Measurements from ENCODE around the gene USP13.

- TF ChIP-seq CTCF (conservative IDR thresholded peaks at IDR 0.05; ENCODE audit: low read depth in 2 of 2) = peak; percentile 27 to 33; a peak in 3 of 4 replicates
- TF ChIP-seq EZH2 (IDR thresholded peaks at IDR 0.05; ENCODE audit: low read depth, unreplicated experiment) = no peak
- TF ChIP-seq CREB1 (CRISPR knock-in tag; IDR thresholded peaks at IDR 0.05; ENCODE audit: low read depth) = no peak
- no peak for TF ChIP-seq REST (IDR thresholded peaks at IDR 0.05; ENCODE audit: unreplicated experiment)
- TF ChIP-seq JUNB (IDR thresholded peaks at IDR 0.05; ENCODE audit: unreplicated experiment) = no peak
- TF ChIP-seq ZNF114 (CRISPR knock-in tag; IDR thresholded peaks at IDR 0.05) = no peak
- TF ChIP-seq ZNF462 (CRISPR knock-in tag; IDR thresholded peaks at IDR 0.05) = no peak
- no peak for TF ChIP-seq STAT1 (IDR thresholded peaks at IDR 0.05; ENCODE audit: unreplicated experiment)
- no peak for TF ChIP-seq POLR2AphosphoS5 (IDR thresholded peaks at IDR 0.05; ENCODE audit: low read depth)
- no peak for TF ChIP-seq EZH2phosphoT487 (IDR thresholded peaks at IDR 0.05; ENCODE audit: unreplicated experiment)
- TF ChIP-seq ETS1 (IDR thresholded peaks at IDR 0.05) = no peak
- TF ChIP-seq ZNF331 (CRISPR knock-in tag; IDR thresholded peaks at IDR 0.05; ENCODE audit: low read depth) = no peak
- no peak for TF ChIP-seq NANOG (IDR thresholded peaks at IDR 0.05; ENCODE audit: borderline replicate concordance)
These were observed 184.5 kb downstream of the USP13 start for GRCh38 chr3:179837374-179837773.
